Loucy (cell line): Measurements from ENCODE around the gene TRMO.
"Not testable (repeated sequence)": the region's sequence is repeated elsewhere in the genome, so short reads cannot be mapped to it uniquely, and the experiment has no call there.

ENCODE experiments used
- H2AFZ ChIP-seq: fragments of 200-600 bp; sonication (generic); 2 replicates; pipeline ENCODE4 v1.6.0; 2016; ENCODE audit warnings: antibody characterized with exemption, mild to moderate bottlenecking, low read length, moderate library complexity
- H3F3A ChIP-seq: fragments of 200-600 bp; 2 replicates; pipeline ENCODE4 v1.6.0; 2016; ENCODE audit warnings: antibody characterized with exemption, low read depth, mild to moderate bottlenecking
- H3K27me3 ChIP-seq: fragments of 200-600 bp; sonication (generic); 2 replicates; pipeline ENCODE4 v1.6.1; 2014; ENCODE audit warnings: low read length, mild to moderate bottlenecking; ENCODE audit not compliant: insufficient read depth, poor library complexity, severe bottlenecking
- H3K36me3 ChIP-seq: fragments of 200-600 bp; sonication (generic); 2 replicates; pipeline ENCODE4 v1.6.1; 2016; ENCODE audit warnings: low read length; ENCODE audit not compliant: insufficient read depth
- H3K4me1 ChIP-seq: fragments of 200-600 bp; sonication (generic); 2 replicates; pipeline ENCODE4 v1.5.1; 2014; ENCODE audit warnings: low read length, mild to moderate bottlenecking; ENCODE audit not compliant: insufficient read depth, poor library complexity, severe bottlenecking
- H3K4me2 ChIP-seq: fragments of 200-600 bp; sonication (generic); 2 replicates; pipeline ENCODE4 v1.6.0; 2014; ENCODE audit warnings: antibody characterized with exemption, low read length, low read depth, mild to moderate bottlenecking; ENCODE audit not compliant: poor library complexity, severe bottlenecking
- H3K4me3 ChIP-seq: fragments of 200-600 bp; sonication (generic); 2 replicates; pipeline ENCODE4 v1.5.1; 2014; ENCODE audit warnings: low read length, mild to moderate bottlenecking, mixed read lengths; ENCODE audit not compliant: poor library complexity, severe bottlenecking
- H3K79me2 ChIP-seq: fragments of 200-600 bp; sonication (generic); 2 replicates; pipeline ENCODE4 v1.6.1; 2014; ENCODE audit warnings: low read length; ENCODE audit not compliant: insufficient read depth
- H3K9ac ChIP-seq: fragments of 200-600 bp; sonication (generic); 2 replicates; pipeline ENCODE4 v1.6.0; 2014; ENCODE audit warnings: mild to moderate bottlenecking, low read depth, low read length, moderate library complexity; ENCODE audit not compliant: poor library complexity, severe bottlenecking
- H3K9me2 ChIP-seq: fragments of 200-600 bp; sonication (generic); replicated peaks from 2 replicates; pipeline ENCODE4 v1.6.1; 2016; ENCODE audit warnings: low read depth, low read length, mixed read lengths
- H3K9me3 ChIP-seq: fragments of 200-600 bp; sonication (generic); 2 replicates; pipeline ENCODE4 v1.6.1; 2014; ENCODE audit warnings: mild to moderate bottlenecking, antibody characterized with exemption, low read length, low read depth; ENCODE audit not compliant: insufficient read depth
- H4K20me1 ChIP-seq: fragments of 200-600 bp; sonication (generic); 2 replicates; pipeline ENCODE4 v1.6.0; 2014; ENCODE audit warnings: antibody characterized with exemption, low read length, mild to moderate bottlenecking; ENCODE audit not compliant: insufficient read depth, poor library complexity, severe bottlenecking
- CTCF ChIP-seq: fragments of 200-600 bp; sonication (generic); conservative IDR thresholded peaks from 2 replicates; pipeline ENCODE4 v1.5.1; 2014; ENCODE audit warnings: mild to moderate bottlenecking, antibody characterized with exemption, low read length
- EZH2phosphoT487 ChIP-seq: fragments of 200-600 bp; IDR thresholded peaks from 2 replicates; pipeline ENCODE4 v1.6.1; 2018; ENCODE audit warnings: antibody characterized with exemption, mild to moderate bottlenecking, moderate library complexity, borderline replicate concordance

Gene TRMO

GRCh38 chr9:97962575-97962974 is 40.3 kb upstream of the TRMO start:
- Histone ChIP-seq H3K9me3 (no peaks in the 10 kb centered on the region), H3K79me2 (no peaks in the 10 kb centered on the region), H3K9me2 (no peaks in the 10 kb centered on the region), H3K27me3 (no peaks in the 10 kb centered on the region), H3F3A (no peaks in the 10 kb centered on the region), H4K20me1 (no peaks in the 10 kb centered on the region), H3K36me3 (no peaks in the 10 kb centered on the region), H3K4me1 (peaks cover 23% of the 10 kb centered on the region), H3K9ac (no peak overlapping the region), H3K4me3 (no peak overlapping the region), H3K4me2 (no peak overlapping the region), H2AFZ (no peak overlapping the region)
- TF ChIP-seq EZH2phosphoT487: no peak
- TF ChIP-seq CTCF: no peak

- H3K4me1 ChIP-seq: peaks cover 23% of the 10 kb centered on the region
- H3F3A ChIP-seq: no peaks in the 10 kb centered on the region
- no peak overlapping the region for H3K4me3 ChIP-seq
- TF ChIP-seq EZH2phosphoT487: no peak
- TF ChIP-seq CTCF: no peak
- no peaks in the 10 kb centered on the region for H3K9me2 ChIP-seq
- no peak overlapping the region for H2AFZ ChIP-seq
- H4K20me1 ChIP-seq: no peaks in the 10 kb centered on the region
- H3K9ac ChIP-seq: no peak overlapping the region
- H3K27me3 ChIP-seq: no peaks in the 10 kb centered on the region
- H3K9me3 ChIP-seq: no peaks in the 10 kb centered on the region
- no peaks in the 10 kb centered on the region for H3K79me2 ChIP-seq
- no peaks in the 10 kb centered on the region for H3K36me3 ChIP-seq
- H3K4me2 ChIP-seq: no peak overlapping the region
These were observed 39.8 kb upstream of the TRMO start for GRCh38 chr9:97962136-97962535.

GRCh38 chr9:97961361-97961760 is 39.1 kb upstream of the TRMO start:
- no peak overlapping the region for H3K4me2 ChIP-seq

GRCh38 chr9:97960678-97961328 is 38.5 kb upstream of the TRMO start:
- H2AFZ ChIP-seq, H3K9ac ChIP-seq, H3K79me2 ChIP-seq, H3K4me3 ChIP-seq, H4K20me1 ChIP-seq, H3K4me2 ChIP-seq, H3K36me3 ChIP-seq, H3F3A ChIP-seq, H3K9me3 ChIP-seq, H3K27me3 ChIP-seq, H3K9me2 ChIP-seq: not testable (repeated sequence)
- H3K4me1 ChIP-seq: peaks cover 23% of the 10 kb centered on the region

More at GRCh38 chr9:97961361-97961760, 39.1 kb upstream of the TRMO start:
- no peaks in the 10 kb centered on the region for H4K20me1 ChIP-seq
- H3K4me3 ChIP-seq: no peak overlapping the region
- H2AFZ ChIP-seq: no peak overlapping the region
- no peaks in the 10 kb centered on the region for H3K36me3 ChIP-seq
- no peaks in the 10 kb centered on the region for H3K9me3 ChIP-seq
- no peaks in the 10 kb centered on the region for H3F3A ChIP-seq
- H3K4me1 ChIP-seq: peaks cover 23% of the 10 kb centered on the region
- H3K9me2 ChIP-seq: no peaks in the 10 kb centered on the region
- no peaks in the 10 kb centered on the region for H3K79me2 ChIP-seq
- H3K27me3 ChIP-seq: no peaks in the 10 kb centered on the region
- TF ChIP-seq EZH2phosphoT487 (no peak), CTCF (no peak)
- no peak overlapping the region for H3K9ac ChIP-seq
